ENCODE data around the gene COA4.

Gene COA4

DNA sequence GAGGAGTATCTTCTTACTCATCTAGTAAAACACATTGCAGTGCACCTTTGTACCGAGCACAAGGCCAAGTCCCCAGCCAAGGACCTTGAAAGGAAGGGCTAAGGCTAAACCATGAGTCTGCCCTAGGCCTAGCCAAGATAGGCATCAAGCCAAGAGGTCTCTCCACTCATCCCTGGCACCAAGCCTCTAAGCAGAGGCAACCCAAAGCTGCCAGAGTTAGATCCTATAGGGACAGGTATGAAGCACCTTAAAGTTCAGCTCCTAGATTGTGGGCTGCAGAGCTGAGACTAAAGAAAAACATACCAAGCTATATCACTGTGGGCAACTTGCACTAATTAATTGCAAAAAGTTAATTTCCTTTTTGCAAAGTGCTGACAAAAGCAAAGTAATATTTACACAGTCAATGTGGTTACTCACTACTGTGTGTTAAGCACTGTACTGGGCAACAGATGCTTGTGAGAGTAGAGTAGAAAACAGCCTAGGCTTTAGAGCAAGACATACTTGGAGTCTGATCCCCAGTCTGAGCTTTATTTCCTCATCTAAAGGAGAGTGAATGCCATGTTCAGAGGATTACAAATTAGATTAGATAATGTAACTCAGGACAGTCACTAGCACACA lies 7.2 kb downstream of the COA4 start:
- TF ChIP-seq, protein P1, sequence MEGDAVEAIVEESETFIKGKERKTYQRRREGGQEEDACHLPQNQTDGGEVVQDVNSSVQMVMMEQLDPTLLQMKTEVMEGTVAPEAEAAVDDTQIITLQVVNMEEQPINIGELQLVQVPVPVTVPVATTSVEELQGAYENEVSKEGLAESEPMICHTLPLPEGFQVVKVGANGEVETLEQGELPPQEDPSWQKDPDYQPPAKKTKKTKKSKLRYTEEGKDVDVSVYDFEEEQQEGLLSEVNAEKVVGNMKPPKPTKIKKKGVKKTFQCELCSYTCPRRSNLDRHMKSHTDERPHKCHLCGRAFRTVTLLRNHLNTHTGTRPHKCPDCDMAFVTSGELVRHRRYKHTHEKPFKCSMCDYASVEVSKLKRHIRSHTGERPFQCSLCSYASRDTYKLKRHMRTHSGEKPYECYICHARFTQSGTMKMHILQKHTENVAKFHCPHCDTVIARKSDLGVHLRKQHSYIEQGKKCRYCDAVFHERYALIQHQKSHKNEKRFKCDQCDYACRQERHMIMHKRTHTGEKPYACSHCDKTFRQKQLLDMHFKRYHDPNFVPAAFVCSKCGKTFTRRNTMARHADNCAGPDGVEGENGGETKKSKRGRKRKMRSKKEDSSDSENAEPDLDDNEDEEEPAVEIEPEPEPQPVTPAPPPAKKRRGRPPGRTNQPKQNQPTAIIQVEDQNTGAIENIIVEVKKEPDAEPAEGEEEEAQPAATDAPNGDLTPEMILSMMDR (IDR thresholded peaks at IDR 0.05; ENCODE audit: low read depth, low read length, missing control alignments), result no peak
- no peak overlapping the region for H3K4me3 ChIP-seq (replicated peaks; ENCODE audit: low read depth, low read length)
- DNase-seq (ENCODE audit: extremely low read depth, low read depth), result no peak

DNA sequence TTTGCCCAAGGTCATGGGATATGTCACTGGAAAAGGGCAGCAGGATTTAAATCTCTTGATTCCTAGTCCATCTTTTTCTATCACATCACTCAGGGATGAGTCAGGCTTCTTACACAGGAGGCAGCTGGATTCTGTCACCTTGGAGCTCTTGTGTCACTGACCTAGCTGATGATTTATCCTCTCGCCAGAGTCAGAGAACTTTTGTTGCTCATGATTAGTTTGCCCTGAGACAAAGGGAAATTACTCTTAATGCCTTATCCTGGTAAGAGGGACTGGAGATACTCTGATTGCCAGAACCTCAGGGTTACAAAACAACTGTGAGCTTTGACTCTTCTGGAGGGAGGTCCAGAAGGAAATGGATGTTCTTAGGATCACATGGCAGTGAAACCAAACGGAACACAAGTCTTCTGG lies 10.1 kb downstream of the COA4 start:
- TF ChIP-seq, protein P1 (IDR thresholded peaks at IDR 0.05; ENCODE audit: low read depth, low read length, missing control alignments), result no peak
- no peak overlapping the region for H3K4me3 ChIP-seq (replicated peaks; ENCODE audit: low read depth, low read length)
- DNase-seq (ENCODE audit: extremely low read depth, low read depth), result peak; percentile 76

DNA sequence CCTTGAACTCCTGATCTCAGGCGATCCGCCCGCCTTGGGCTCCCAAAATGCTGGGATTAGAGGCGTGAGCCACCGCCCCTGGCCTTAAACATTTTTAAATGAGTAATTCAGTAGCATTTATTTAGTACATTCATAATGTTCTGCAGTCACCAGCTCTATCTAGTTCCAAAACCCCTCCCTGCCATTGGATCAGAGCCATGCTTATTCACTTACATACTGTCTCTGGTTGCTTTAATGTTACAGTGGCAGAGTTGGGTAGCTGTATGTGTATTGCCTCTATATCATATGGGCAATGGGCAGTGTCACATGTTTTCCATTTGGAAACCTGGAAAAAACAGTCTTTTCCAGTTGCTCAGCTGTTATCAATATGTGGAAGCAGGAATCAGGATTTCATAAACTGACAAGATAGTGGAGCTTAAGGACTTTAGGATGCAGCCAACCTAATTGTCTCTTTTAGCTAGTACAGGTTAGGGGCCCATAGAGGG lies 10.5 kb downstream of the COA4 start:
- TF ChIP-seq, protein P1 (IDR thresholded peaks at IDR 0.05; ENCODE audit: low read depth, low read length, missing control alignments), result no peak
- DNase-seq (ENCODE audit: extremely low read depth, low read depth), result peak; percentile 79
- no peak overlapping the region for H3K4me3 ChIP-seq (replicated peaks; ENCODE audit: low read depth, low read length)

DNA sequence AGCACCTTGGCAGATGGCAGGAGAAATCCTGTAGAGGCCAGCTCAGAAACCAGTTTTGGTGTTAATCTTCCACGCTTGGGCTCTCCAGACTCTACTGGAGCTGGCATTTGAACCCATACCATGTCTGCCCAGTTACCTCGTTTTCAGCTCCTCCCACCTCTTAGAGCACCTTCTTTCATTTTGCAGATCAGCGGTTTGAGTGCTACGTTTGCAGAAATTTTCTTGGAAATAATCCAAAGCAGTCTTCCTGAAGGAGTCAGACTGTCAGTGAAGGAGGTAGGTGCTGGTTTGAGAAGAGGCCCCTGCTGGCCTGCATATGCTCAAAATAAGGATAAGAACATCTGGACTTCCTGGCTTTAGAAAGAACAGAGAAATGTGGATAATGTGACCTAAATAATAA lies 13.7 kb downstream of the COA4 start:
- TF ChIP-seq, protein P1 (IDR thresholded peaks at IDR 0.05; ENCODE audit: low read depth, low read length, missing control alignments), result no peak
- H3K4me3 ChIP-seq (replicated peaks; ENCODE audit: low read depth, low read length), result no peak overlapping the region
- no peak for DNase-seq (ENCODE audit: extremely low read depth, low read depth)

DNA sequence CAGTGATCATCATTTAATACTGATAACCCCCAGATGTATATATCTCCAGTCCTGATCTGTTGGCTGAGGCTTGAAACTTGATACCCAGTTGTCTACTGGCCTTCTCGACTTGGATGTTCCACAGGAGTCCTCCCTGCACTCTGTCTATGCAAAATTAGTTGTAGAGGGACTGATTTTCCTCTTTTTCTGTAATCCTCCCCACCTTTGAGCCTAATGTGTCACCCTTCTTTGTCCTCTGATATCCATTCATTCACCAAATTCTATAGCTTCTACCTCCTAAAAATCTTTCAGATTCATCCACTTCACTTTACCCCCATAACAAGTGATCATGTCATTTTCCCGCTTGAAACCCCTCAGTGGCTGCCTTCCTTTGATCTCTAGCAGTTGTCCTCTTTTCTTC lies 16.4 kb downstream of the COA4 start:
- no peak for DNase-seq (ENCODE audit: extremely low read depth, low read depth)
- no peak overlapping the region for H3K4me3 ChIP-seq (replicated peaks; ENCODE audit: low read depth, low read length)
- TF ChIP-seq, protein P1 (IDR thresholded peaks at IDR 0.05; ENCODE audit: low read depth, low read length, missing control alignments), result no peak

DNA sequence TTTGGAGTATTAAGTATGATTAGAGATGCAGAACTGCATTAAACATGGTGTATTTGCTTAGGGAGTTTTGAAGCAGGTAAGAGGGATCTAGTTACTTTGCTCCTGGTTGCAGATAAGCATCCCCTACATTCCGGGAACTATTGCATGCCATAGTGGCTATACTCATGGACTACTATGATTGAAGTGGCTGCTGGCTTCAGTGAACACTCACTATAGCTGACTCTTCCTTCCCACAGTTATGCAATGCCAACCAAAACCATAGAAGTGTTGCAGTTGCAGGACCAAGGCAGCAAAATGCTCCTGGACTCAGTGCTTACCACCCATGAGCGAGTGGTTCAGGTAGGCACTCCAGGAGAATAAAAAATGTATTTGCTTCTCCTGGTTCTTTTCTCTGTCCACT lies 17.0 kb downstream of the COA4 start:
- no peak for DNase-seq (ENCODE audit: extremely low read depth, low read depth)
- TF ChIP-seq, protein P1 (IDR thresholded peaks at IDR 0.05; ENCODE audit: low read depth, low read length, missing control alignments), result no peak

More for the DNA sequence above, 17.0 kb downstream of the COA4 start:
- H3K4me3 ChIP-seq (replicated peaks; ENCODE audit: low read depth, low read length), result no peak overlapping the region
